Glutamatergic neuron (in vitro differentiated cells): ENCODE measurements around the gene SVBP. TPM values are rescaled to one million over a fixed set of nuclear protein-coding genes. Genes with fewer than 3 reads are reported as not detected.

ENCODE experiments used
- DNase-seq: peaks from one replicate; pipeline ENCODE4 v3.0.0; 2022
- H3K27ac Mint-ChIP-seq: one replicate; pipeline ENCODE4 v1.8.0; 2020; ENCODE audit warnings: mild to moderate bottlenecking, mixed read lengths, inconsistent platforms; ENCODE audit not compliant: unreplicated experiment
- H3K27me3 Mint-ChIP-seq: one replicate; pipeline ENCODE4 v1.8.0; 2020; ENCODE audit warnings: mild to moderate bottlenecking, moderate library complexity, mixed read lengths, inconsistent platforms; ENCODE audit not compliant: unreplicated experiment
- H3K36me3 Mint-ChIP-seq: one replicate; pipeline ENCODE4 v1.8.0; 2020; ENCODE audit warnings: mild to moderate bottlenecking, mixed read lengths, inconsistent platforms; ENCODE audit not compliant: unreplicated experiment
- H3K4me1 Mint-ChIP-seq: one replicate; pipeline ENCODE4 v1.8.0; 2020; ENCODE audit warnings: mild to moderate bottlenecking, low read depth, mixed read lengths, inconsistent platforms; ENCODE audit not compliant: unreplicated experiment
- H3K4me3 Mint-ChIP-seq: one replicate; pipeline ENCODE4 v1.8.0; 2020; ENCODE audit warnings: mild to moderate bottlenecking, mixed read lengths, inconsistent platforms; ENCODE audit not compliant: unreplicated experiment
- H3K9me3 Mint-ChIP-seq: one replicate; pipeline ENCODE4 v1.8.0; 2020; ENCODE audit warnings: mild to moderate bottlenecking, moderate library complexity, mixed read lengths, inconsistent platforms; ENCODE audit not compliant: unreplicated experiment
- total RNA-seq: library from RNA; stranded (reverse); fragmentation: NEBNext Ultra II Directional; extraction: Animal tissue kit (Norgen Biotek cat#: 25700); gene quantifications from one replicate; pipeline ENCODE4 v1.2.1, GENCODE V29; 2021; ENCODE audit not compliant: unreplicated experiment
- TF ChIP-seq, protein P1 (sequence below): fragments of 200-600 bp; sonication (generic); IDR thresholded peaks from one replicate; pipeline ENCODE4 v1.5.0; 2021; ENCODE audit not compliant: partially characterized antibody, unreplicated experiment

SVBP gene
- total RNA-seq, 1 donor from 2014 or later = 100 TPM

DNA sequence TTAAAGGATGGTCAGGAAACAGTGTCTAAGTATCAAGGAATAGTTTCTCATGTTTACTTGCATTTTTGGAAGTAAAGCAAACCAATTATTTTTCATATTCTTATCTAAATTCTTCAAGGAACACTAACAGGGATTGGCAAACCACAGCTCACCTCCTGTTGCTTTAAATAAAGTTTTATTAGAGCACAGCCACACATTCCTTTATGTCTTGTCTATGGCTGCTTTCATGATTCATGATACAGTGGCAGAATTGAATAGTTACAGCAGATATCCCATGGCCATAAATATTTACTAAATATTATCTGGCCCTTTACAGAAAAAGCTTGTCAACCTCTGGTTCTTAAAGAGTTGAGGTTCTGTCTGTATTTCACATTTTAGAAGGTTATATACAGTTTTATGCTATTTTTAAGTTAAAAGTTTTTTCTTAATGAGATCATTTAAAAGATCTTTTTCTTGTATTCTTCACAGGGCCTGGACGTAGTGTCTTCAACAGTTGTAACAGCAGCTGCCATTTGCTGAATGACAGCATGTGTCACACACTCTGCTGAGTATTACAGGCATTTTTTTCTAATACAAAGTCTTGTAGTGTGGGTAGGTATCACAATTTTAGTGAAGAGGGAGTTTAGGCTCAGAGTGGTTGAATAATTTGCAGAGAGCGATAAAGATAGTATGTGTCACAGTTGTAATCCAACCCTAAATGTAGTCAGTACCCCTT, 31.8 kb upstream of the SVBP start:
- Mint-ChIP-seq H3K27me3 (peaks cover 2% of the 10 kb centered on the region), H3K4me1 (peaks cover 5% of the 10 kb centered on the region), H3K36me3 (peaks cover 18% of the 10 kb centered on the region), H3K27ac (no peak overlapping the region), H3K9me3 (peaks cover 3% of the 10 kb centered on the region), H3K4me3 (no peak overlapping the region)
- TF ChIP-seq, protein P1, sequence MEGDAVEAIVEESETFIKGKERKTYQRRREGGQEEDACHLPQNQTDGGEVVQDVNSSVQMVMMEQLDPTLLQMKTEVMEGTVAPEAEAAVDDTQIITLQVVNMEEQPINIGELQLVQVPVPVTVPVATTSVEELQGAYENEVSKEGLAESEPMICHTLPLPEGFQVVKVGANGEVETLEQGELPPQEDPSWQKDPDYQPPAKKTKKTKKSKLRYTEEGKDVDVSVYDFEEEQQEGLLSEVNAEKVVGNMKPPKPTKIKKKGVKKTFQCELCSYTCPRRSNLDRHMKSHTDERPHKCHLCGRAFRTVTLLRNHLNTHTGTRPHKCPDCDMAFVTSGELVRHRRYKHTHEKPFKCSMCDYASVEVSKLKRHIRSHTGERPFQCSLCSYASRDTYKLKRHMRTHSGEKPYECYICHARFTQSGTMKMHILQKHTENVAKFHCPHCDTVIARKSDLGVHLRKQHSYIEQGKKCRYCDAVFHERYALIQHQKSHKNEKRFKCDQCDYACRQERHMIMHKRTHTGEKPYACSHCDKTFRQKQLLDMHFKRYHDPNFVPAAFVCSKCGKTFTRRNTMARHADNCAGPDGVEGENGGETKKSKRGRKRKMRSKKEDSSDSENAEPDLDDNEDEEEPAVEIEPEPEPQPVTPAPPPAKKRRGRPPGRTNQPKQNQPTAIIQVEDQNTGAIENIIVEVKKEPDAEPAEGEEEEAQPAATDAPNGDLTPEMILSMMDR = no peak
- DNase-seq = no peak

DNA sequence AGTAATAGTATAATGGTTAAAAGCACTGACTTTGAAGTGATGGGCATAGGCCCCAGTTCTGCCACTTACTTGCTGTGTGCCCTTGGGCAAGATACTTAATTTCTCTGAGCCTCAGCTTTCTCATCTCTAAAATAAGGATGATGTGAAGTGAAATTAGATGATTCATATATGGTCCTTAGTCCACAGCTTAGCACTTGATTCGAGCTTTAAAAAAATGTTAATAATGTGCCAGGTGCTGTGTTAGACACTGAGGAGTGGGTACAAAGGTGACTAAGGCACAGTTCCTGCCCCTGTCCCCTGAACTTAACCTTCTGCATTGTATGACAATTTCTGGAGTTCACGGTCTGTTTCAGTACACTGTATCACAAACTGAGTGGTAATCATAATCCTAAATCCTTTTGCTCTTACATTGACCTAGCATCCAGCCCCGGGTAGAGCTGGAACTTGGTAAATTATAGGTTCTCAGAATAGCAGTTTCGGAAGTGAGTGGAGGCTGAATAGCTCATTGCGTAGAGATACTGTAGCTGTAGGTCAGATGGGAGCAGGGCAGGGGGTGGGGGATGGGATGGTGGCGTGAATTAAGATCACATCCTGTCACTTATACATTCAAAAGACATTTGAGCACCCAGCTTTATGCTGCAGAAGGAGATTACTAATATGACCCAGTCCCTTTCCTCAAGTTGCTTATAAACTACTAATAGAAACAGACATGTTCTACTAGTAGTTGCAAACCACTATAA, 30.7 kb upstream of the SVBP start:
- peaks cover 5% of the 10 kb centered on the region for H3K4me1 Mint-ChIP-seq
- no peak overlapping the region for H3K27ac Mint-ChIP-seq
- peaks cover 3% of the 10 kb centered on the region for H3K9me3 Mint-ChIP-seq
- TF ChIP-seq, protein P1 = no peak
- H3K4me3 Mint-ChIP-seq = peak overlapping the region; percentile 100
- H3K27me3 Mint-ChIP-seq = peaks cover 2% of the 10 kb centered on the region
- H3K36me3 Mint-ChIP-seq = peaks cover 18% of the 10 kb centered on the region
- no peak for DNase-seq

DNA sequence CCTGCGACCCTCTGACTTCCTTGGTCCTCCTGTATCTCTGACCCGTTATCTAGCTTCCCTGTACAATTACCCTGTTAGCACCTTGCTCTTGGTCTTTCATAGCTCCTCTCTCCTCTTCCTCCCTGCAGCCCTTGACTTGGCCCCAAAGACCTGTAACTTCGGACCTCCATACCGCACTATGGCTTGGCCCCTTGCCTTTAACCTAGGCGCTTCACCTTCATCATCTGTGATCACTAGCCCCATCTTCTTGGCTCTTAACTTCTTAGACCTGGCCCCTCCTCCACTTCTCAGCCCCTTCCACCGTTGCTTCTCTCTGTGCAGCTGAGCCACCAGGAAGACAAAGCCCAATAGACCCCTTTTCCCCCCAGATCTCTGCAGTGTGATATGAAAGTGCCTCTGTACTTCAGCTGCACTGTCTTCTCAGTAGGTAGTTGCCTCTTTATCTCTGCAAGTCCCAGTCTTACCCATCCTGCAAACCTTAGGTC, 30.0 kb upstream of the SVBP start:
- no peak for DNase-seq
- Mint-ChIP-seq H3K27me3 (peaks cover 2% of the 10 kb centered on the region), H3K9me3 (peaks cover 3% of the 10 kb centered on the region), H3K4me1 (peaks cover 5% of the 10 kb centered on the region), H3K4me3 (peak overlapping the region; percentile 100), H3K27ac (peak overlapping the region; percentile 87), H3K36me3 (peaks cover 12% of the 10 kb centered on the region)
- TF ChIP-seq, protein P1 = no peak

DNA sequence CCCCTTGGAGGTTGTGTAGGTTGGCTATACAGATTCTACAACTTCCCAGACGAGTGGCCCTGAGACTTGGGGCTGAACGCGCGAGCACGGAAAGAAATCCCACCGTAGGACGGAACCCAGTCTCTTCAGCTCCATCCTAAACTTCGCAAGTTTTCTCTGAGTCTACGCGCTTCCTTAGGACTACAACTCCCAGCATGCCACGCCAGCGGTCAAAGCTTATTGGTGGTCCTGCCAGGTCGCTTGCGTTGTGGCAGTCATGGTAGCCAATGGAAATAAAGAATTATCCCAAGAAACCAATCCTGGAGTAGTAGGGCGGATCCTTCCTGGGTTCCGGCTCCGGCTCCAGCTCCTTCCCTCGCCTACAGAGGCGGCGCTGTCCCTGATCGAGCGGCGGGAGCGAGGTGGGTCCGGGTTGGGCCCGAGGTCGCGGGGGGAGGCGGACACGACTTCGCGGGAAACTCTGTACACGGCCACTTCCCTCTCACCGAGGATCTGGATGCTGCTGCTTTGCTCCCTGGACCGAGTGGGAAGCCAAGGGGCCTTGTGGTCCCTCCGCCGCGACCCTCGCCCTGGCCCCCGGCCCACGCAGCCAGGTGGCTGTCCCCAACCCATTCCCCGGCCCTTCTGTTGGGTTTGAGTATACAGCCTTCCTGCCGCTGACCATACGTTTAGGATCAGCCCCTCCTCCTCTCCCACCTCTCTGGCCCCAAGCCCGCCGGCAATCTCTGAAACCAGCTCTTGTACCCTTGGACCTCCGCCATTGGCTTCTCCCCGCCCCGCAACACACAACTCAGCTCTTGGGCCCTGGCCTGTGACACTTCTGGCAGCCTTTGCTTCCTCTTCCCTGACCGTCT, 29.3 kb upstream of the SVBP start, which contains the start of gene ZNF691:
Gene ZNF691 (plus strand): TSS at position 357 of the 854 bp plus-strand sequence. CDS start 3,046 bp downstream, outside the sequence.
- peak within 1 kb of the TSS; percentile 100 for H3K4me3 Mint-ChIP-seq
- peaks cover 5% of the 10 kb centered on the region for H3K4me1 Mint-ChIP-seq
- peaks cover 3% of the 10 kb centered on the region for H3K9me3 Mint-ChIP-seq
- peak within 1 kb of the TSS; percentile 87 for H3K27ac Mint-ChIP-seq
- H3K36me3 Mint-ChIP-seq = peaks cover 10% of the 10 kb centered on the region
- DNase-seq = peak; percentile 86
- peaks cover 2% of the 10 kb centered on the region for H3K27me3 Mint-ChIP-seq
- TF ChIP-seq, protein P1 = no peak
